NCI-H2171 (cell line): ENCODE results near the gene KCNAB1.
"Not testable (repeated sequence)": the region's sequence is repeated elsewhere in the genome, so short reads cannot be mapped to it uniquely, and the experiment has no call there.

Source experiments
- DNase-seq: peaks from one replicate; lab custom pipeline; 2025; lab: John Stamatoyannopoulos, UW

The KCNAB1 gene

DNA sequence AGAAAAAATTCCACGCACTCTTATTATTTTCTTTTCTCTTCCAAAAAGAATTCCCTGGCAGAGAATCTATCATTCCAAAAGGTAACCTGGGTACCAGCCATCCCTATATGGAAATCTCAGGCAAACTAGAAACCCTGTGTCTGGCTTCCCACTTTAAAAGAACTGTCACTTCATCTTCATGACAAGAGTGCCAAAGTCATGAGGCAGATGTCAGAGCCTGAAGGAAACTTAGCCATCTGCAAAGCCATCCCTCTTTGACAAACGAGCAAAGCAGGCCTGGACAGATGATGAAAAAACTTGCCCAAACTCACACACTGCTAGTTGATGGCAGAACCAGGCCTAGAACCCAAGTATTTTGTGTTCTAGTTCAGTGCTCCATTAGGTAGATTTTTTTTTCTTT, 418.7 kb downstream of the KCNAB1 start:
- DNase-seq, result no peak

DNA sequence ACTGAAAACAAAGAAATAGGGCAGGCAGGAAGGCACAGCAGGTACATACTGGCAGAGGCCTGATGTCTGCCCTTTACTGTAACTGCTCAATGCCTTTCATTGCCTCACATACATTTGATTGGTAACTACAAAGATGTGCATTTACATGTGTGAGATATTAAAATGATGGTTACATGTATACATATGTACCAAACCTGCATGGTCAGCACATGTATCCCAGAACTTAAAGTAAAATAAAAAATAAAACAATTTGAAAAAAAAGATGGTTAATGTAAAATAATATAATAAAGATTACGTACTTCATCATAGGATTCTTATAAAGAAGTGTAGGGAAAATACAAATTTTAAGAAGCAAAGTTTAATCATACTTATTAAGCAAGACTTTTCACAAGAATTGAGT, 419.4 kb downstream of the KCNAB1 start:
- no peak for DNase-seq

DNA sequence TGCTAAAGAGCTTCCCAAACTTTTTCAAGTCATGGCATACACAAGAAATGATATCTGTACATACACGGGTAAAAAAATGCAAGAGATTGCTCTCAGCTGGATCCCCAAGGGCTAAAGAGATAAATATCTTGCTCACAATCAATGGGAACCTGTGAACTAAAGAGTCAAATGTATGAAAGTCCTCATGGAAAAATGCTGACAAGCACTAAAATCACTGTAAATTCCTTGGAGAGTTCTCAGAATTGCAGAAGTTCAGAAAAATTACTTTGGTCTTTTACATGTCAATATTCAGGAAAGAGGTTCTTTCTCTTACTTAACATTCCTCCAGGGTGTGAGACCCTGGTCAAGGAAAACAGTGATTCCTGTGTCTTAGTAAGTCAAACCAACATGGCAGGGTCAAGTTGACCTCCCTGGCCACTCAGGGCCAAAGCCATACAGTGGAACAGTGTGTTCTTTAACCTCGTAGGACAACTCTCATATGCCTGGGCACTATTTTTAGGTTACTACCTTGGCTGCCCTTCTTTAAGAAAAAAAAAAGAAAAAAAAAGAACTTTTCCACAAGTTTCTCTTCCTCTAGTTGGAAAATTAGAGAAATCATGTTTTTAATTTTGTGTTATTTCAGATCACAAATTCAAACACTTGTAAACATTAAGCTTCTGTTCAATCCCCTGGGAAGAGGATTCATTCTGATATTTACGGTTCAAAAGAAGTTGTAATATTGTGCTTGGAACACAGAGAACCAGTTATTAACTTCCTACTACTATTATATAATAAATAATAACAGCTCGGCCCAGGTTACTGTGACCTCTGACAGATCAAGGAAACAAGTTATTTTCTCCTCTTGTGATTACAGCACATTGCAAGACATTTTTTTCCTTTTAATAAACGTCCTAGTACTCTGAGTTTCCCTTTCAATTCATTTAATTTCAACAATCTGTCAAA, 422.0 kb downstream of the KCNAB1 start:
- no peak for DNase-seq

DNA sequence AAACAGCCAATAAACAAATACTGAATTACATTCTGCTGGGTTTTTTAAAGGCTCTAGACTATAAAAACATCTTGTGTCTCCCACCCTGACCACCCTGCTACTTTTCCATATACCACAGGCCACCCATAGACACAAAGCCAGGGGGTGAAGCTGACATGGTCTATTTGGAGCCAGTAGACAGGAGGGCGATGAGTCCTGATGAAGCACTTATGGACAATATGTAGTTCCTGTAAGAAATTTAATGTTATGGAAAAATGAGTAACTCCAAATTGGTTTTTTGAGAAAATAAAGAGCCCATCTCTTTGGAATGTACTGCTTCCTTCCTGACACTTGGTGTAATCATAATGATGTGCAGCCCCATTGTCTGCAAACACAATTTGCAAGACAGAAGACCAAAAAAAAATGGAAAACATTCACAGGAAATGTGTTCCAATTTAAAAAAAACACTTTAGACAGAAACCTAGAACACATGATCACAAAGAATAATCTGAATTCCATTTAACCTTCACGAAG, 422.7 kb downstream of the KCNAB1 start:
- no peak for DNase-seq

DNA sequence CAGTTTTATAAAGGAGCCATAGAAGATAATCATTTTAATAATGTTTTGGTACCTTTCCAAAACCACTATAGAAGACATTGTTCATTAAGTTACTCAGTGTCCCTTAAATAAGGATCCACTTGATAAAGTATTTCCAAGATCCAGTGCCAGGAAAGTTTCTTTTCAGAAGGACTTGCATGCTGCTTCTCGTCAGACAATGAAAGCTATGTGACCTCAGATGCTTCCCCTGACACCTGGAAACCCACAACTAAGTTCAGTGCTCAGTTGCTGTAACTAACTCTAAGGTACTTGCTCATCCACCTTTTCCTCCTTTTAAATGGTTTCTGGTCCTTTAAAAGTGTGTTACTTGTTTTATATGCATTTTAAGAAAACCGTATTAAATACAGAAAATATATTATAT, 427.3 kb downstream of the KCNAB1 start:
- no peak for DNase-seq

DNA sequence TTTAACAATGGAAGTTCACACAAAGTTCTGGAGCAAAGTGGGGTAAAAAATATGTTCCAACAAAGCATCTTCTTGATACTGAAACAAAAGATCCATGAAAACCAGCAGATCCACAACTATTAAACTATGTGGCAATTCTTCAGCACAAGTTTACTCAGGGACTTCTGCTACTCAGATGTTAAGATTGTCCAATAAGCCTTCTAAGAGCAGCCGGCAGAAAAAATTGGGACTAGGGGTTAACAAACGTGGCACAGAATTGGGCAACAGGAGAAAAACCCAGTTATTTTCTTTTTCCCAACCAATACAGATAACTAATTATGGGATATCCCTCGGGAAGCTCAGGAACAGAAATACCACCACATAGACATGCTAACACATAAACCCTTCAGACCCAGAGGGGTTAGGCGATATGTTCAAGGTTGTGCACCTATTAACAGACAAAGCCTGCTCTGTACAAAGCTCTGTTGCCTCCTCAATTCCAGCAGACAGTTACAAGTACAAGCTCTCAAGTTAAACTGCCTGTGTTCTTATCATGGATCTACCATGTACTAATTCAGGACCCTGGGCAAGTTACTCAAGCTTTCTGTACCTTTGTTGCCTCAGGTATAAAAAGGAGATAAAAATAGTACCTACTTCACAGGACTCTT, 427.8 kb downstream of the KCNAB1 start:
- DNase-seq, result no peak

DNA sequence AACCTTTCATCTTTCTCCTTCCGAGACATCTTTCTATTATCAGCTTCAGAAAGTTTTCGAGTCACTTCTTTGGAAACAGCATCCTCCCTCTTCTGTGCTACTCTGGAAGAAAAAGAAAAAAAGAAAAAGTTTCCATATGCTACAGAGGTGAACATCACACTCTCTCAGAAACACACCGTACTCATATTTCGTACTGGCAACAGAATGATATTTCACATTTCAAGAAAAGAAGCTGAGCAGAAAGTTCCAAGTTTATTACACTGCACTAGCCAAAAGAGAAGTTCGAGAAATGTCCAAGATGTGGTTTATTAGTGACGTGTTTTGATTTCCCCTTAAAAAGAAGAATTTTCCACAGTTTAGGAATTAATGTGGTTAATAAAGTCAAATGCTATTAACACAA, 428.5 kb downstream of the KCNAB1 start:
- DNase-seq, result no peak

DNA sequence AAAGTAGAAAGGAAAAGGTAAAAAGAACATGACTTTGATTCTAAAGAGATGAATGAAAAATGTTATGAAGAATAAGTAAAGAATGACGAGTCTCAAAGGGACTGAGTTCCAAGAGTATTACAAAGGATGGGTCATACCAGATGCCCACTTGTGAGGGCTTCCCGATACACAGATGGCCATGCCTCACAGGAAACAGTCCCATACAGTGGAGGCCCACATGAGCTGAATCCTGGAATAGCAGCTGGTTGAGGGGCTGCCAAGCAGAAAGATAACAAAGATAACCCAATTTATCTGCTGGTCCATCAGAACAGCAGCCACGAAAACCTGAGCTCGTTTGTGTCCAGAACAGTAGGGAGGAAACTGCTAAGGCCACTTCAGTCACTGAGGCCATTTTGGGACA, 430.9 kb downstream of the KCNAB1 start:
- no peak for DNase-seq

DNA sequence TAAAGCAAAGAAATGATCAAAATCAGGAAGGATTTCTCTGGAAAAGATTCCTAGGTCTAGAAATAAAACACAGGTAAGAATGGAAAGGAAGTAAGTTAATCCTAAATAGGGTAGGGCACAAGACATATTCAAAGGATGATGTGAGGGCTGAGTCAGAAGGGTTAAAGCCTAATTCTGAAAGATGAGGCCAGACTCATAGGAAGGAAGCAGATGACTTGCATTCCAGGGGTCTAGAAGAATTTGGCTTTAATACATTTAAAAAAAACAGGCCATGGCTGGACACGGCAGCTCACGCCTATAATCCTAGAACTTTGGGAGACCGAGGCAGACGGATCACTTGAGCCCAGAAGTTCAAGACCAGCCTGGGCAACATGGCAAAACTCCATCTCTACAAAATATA, 431.4 kb downstream of the KCNAB1 start:
- DNase-seq, result no peak

DNA sequence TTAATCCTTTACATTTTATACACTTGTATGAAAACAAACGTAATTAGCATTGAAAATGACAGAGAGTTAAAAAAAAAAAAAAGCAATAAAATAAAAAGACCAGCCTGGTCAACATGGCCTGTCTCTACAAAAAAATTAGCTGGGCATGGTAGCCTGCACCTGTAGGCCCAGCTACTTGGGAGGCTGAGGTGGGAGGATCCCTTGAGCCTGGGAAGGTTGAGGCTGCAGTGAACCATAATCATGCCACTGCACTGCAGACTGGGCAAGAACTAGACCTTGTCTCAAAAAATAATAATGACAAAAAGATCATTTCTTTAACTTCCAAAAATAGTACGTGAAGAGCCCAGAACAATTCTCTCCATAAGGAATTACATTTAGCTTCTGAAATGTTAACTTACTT, 432.6 kb downstream of the KCNAB1 start:
- DNase-seq, result no peak

DNA sequence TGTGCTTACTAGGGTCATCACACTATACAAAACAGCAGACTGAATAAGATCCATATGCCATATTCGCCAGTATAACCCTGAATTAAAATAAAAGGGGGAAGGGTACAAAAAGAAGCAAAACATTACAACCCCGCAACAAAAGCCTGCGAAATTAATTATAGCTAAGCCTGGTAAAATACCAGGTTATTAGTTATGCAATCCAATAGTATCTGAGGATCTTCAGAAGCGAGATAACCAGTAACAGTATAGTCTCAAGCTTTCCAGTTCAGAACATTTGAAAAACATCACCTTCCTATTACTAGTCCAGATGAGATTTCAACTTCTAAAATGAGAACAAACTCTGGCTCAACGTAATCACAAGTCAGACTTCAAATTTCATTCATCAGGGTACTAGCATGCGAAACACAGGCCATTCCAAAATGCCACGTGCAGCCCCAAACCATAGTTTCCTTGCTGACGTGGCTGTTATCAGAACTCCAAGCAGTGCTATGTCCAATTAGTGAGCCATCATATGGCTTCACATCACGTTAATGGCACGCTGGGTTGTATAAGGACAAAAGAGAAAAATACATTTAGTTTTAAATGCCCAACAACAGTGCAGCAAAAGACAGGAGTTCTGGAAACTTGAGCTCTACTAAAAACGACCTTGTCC, 433.5 kb downstream of the KCNAB1 start:
- no peak for DNase-seq

DNA sequence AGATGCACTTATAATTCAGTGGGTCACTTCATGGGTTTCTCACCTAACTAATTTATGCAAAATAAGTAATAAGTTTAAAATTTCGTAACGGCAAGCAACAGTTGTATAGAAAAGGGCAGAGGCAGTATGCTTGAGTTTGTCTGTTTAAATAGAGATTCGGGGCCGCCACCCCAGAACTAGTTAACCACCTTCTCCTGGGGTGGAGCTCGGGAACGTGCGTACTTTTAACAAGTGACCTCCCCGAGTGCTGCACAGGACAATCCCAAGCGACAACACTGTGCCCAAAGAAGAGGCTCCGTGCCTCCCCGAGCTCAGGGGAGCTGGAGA, 434.1 kb downstream of the KCNAB1 start:
- DNase-seq, result no peak

DNA sequence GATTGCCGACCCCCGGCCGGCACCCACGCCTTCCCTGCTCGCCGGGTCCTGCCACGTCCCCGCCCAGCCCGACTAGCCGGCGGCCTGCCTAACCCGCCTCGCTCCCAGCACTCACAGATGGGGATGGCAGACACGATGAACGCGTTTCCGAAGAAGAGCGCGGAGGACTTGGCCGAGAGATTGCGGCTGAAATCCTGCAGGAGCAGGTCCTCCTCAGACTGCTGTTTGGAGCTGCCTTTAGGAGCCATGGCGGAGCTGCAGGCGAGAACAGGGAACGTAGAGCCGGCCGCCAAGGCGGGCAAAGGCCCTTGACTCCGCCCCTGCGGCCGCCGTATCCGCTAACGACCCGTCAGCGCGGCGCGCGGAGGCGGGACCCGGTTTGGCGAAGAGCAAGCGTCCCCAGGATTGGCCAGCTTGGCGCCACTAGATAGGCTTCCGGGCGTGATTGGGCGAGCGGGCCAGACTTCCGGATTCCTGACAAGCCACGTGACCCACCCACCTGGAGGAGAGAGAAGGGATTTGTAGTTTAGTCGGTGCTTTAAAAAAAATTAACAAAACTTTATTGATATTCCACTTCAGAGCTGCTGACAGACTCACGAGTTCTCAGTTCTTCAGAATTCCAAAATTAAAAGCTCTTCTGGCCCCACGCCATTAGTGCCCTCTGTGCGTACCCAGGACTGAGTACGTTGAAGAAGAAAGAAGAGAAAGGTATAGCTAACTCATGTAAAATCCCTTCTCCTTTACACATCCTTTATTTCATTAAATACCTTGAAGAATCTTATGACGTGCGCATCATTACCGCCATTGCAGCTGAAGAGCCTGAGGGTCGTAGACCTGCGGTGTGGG, 434.7 kb downstream of the KCNAB1 start, which contains the start of gene SSR3:
Gene SSR3 (minus strand): TSS at position 276 of the 846 bp plus-strand sequence. CDS start 28 bp downstream, at position 248.
- peak; percentile 97 for DNase-seq

DNA sequence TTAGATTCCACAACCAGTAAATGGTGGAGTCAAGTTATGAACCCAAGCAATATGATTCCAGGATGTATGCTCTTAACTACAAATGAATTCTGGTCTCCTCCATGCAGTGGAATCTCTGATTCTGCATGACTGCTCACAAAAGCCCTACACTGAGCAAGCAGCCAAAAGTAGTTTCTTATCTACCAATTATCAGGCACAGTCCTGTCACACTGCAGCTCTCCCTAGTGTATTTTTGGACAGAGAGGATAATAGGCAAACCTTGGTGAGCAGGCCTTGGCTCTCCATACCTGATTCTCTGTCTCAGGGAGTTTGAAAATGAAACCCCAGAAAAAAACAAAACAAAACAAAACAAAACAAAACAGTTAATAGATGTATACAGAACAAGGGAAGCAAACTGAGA, 438.0 kb downstream of the KCNAB1 start:
- no peak for DNase-seq

DNA sequence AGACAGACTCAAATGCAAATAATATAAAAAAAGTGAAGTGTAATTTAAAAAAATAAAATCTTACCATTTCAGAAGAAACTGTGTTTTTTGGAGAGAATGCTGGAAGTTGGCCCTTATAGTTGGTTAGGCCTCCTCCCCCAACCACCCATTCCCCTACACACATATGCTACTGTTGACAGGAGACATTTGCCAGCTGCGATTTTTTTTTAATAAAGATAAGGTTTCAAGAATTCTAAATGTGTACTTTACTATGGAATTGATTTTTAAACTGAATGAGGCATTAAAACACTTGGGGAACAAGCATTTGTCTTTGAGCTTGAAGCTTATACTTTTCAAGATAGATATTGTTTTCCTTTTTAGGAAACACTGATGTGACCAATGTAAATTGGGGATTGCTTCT, 438.9 kb downstream of the KCNAB1 start:
- peak; percentile 32 for DNase-seq

DNA sequence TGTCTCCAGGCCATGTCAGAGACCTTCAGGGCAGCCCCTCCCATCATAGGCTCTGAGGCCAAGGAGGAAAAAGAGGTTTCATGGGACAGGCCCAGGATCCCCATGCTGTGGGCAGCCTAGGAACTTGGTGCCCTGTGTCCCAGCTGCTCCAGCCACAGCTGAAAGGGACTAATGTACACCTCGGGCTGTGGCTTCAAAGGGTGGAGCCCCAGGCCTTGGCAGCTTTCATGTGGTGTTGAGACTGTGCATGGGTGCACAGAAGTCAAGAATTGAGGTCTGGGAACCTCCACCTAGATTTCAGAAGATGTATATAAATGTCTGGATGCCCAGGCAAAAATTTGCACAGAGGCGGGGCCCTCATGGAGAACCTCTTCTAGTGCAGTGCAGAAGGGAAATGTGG, 441.2 kb downstream of the KCNAB1 start:
- DNase-seq, result no peak

DNA sequence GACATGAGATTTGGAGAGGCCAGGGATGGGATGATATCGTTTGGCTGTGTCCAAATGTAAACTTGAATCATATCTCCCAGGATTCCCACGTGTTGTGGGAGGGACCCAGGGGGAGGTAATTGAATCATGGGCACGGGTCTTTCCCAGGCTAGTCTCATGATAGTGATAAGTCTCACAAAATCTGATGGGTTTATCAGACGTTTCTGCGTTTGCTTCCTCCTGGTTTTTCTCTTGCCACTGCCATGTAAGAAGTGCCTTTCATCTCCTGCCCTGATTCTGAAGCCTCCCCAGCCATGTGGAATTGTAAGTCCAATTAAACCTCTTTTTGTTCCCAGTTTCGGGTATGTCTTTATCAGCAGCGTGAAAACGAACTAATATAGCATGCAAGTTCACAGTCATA, 442.1 kb downstream of the KCNAB1 start:
- DNase-seq, result not testable (repeated sequence)

DNA sequence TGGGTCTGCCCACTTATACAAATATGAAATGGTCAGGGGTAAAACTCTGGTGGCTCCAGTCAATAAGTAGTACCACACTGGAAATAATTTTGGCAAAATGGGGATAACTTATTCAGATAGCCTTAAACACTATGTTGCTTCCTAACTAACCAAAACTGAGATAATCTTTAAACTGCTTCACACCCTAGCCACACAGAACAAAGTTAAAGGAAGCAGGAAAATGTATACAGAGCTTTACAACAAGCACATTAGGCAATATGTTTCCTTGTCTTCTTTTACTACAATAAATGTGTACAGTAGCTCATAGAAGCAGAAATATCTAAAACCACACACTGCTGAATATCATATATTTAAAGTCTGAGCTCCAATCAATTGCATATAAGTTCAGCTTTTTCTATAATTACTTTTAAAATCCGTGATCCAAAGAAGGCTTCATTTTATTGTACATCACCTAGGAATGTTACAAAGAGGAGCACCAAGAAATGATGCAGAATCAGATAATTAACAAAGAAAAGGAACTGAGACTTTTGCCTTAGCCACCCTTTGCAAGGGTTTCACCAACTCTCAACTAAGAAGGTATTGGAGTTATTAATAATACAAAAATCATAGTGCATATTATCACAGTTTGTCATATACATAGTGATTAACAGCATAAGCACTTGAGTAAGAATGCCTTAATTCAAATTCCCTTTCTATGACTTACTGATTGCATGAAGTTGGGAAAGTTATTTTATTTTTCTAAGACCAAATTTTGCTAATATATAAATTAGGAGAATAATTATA, 443.7 kb downstream of the KCNAB1 start:
- no peak for DNase-seq

DNA sequence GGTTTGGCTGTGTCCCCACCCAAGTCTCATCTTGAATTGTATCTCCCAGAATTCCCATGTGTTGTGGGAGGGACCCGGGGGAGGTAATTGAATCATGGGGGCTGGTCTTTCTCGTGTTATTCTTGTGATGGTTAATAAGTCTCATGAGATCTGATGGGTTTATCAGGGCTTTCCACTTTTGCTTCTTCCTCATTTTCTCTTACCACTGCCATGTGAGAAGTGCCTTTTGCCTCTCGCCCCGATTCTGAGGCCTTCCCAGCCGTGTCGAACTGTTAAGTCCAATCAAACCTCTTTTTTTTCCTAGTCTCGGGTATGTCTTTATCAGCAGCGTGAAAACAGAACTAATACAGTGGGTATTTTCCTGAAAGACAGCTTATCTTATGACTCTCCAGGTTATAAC, 448.6 kb downstream of the KCNAB1 start:
- DNase-seq, result not testable (repeated sequence)

DNA sequence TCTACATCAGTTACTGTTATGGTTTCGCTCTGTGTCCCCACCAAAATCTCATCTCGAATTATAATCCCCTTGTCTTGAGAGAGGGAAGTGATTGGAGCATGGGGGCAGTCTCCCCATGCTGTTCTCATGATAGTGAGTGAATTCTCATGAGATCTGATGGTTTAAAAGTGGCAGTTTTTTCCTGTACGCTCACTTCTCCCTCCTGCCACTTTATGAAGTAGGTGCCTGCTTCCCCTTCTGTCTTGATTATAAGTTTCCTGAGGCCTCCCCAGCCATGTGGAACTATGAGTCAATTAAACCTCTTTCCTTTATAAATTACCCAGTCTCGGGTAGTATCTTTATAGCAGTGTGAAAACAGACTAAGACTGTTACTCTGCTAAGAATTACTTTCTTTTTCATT, 449.5 kb downstream of the KCNAB1 start:
- DNase-seq, result not testable (repeated sequence)

DNA sequence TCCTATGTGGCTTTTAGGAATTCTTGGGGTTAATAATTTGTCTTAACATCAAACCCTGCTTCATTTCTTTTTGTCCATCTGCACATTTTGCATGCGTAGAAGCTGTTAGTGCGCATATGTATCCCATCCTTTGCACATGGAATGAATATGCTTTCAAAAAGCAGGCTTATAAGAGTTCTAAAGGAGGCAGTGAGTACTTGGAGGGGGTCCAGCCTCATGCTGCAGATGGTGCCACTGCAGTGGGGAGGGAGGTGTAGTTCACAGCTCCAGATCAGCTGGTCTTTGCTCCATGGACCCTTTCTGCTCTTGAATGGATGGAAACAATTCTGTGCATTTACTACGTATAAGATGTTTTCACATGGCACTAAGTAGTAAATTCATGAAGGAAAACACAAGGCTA, 455.3 kb downstream of the KCNAB1 start:
- no peak for DNase-seq
